ENCODE measurements around the gene PIP4K2A.

PIP4K2A gene

GRCh38 chr10:22615819-22616499 lies 98.4 kb downstream of the PIP4K2A start:
- peak; percentile 55 for DNase-seq

DNA sequence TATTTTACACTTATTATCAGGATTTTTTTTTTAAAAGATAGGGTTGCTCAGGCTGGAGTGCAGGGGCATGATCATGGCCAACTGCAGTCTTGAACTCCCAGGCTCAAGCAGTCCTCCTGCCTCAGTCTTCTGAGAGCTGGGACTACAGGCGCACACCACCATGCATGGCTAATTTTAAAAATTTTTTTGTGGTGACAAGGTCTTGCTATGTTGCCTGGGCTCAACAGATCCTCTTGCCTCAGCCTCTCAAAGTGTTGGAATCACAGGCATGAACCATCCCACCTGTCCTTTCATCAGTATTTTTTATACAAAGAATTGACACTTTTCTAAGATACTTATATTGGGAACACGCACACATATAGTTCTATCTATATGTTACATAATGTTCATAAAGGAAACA lies 99.3 kb downstream of the PIP4K2A start:
- DNase-seq: no peak

- no peak for DNase-seq
Observed at GRCh38 chr10:22613011-22613410, 101.4 kb downstream of the PIP4K2A start.

- DNase-seq: no peak
Observed at GRCh38 chr10:22612318-22612717, 102.1 kb downstream of the PIP4K2A start.

GRCh38 chr10:22611425-22612115 lies 102.8 kb downstream of the PIP4K2A start:
- DNase-seq: no peak

DNA sequence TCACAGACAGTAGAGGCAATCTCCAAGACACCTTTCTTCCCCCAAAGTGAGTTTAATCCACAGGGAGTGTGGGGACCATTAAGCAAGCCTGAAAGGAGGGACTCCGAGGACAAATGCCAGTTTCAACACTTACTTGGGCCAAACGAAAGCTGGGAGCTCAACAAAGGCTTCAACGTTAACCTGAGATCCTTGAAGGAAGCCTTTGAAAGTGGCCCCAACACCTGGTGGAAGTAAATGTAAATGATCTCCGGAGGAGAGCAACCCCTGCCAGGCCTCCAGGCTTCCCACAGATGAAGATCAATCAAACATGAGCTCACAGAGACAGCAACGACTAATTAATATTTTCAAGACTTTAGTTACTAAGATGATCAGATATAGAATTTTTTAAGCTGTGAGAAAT lies 103.8 kb downstream of the PIP4K2A start:
- no peak for DNase-seq

DNA sequence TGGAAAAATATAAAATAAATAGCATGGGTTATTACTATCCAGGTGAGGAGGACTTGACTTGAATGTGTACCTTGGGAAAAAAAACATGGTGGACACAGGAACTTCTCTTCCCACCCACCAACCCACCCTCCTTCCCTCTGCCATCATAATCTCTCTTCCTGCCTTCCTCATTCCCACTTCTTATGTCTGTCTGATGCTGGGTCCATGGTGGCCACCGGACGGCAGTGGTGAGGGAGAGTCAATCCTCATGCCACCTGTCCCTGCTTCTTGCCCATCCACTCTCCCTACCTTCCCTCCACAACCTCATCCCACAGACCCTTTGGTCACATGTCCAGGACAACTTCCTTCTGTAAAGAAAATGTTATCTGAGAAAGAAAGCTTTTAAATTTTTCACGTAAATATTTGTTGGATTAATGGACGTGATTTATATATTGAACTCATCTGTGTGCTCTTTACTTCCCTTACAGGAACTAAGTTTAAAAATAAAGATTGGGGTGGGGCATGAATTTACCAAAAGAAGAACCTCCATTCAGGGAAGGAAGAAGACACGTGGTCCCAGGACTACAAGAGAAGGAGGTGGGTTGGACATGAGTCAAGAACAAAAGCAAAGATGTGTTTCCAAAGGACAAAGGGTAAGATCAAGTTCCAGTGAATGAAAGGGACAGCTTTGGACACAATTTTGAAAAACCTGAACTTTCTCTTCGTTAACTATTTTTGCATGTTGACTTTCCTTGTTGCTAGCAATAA lies 104.5 kb downstream of the PIP4K2A start:
- peak; percentile 48 for DNase-seq

GRCh38 chr10:22609251-22609650 lies 105.1 kb downstream of the PIP4K2A start:
- DNase-seq: no peak

DNA sequence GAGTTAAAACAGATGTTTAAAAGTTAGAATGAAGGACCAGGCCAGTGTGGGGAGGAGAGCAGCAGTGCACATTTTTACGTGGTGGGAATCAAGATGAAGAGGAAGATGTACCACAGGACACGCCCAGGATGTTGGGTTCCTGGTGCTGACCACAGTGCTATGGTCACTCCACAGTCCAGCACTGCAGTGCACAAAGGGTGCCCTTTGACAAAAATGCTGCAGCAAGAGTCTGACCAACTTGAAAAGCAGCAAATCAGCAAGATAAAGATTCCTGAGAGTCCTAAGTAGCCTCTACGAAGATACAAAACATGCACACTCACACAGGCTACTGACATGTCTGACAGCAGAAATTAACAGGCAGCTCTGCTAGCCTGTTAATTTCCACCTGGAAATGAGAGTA lies 107.1 kb downstream of the PIP4K2A start:
- no peak for DNase-seq

GRCh38 chr10:22606164-22606614 lies 108.2 kb downstream of the PIP4K2A start:
- no peak for DNase-seq

- no peak for DNase-seq
Observed at GRCh38 chr10:22605168-22605567, 109.2 kb downstream of the PIP4K2A start.

- no peak for DNase-seq
Observed at GRCh38 chr10:22604344-22605126, 109.8 kb downstream of the PIP4K2A start.

- DNase-seq: no peak
Observed at GRCh38 chr10:22603581-22603980, 110.8 kb downstream of the PIP4K2A start.

DNA sequence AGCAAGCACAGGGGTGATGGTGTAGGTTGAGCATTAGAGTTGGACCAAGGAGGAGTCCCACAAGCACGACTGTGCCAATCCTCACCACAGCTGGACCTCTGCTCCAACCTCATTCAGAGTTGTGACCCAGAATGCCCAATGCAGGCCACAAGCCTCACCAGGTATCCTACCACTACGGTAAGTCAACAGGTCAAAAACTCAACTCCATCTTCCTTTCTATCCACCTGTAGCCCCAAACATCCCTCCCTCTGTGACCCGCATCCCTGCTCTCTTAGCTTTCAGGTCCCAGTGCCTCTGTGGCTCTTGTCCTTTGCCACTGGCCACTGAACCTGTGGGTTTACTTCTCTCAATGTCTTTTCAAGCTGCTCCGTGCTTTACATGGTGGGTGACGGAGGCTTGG lies 112.8 kb downstream of the PIP4K2A start:
- DNase-seq: no peak

- DNase-seq: no peak
Observed at GRCh38 chr10:22599636-22600228, 114.6 kb downstream of the PIP4K2A start.

DNA sequence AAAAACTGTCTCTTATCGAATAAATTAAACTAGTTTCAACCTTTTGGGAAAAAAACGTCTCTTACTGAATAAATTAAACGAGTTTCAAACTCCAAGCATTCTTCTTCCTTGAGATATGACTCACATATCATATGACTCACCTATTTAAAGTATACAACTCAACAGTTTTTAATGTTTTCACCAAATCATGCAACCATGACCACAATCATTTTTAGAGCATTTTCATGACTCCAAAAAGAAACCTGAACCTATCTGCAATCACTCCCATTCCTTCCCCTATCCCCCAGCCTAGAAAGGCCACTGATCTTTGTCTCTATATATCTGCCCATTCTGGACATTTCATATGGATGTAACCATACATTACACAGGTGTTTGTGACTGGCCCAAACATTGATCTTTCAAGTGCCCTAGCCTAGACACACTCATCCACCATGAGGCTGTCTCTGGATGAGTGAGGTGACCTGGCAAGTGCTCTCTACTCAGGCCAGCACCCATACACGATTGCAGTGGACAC lies 115.3 kb downstream of the PIP4K2A start:
- peak; percentile 87 for DNase-seq

DNA sequence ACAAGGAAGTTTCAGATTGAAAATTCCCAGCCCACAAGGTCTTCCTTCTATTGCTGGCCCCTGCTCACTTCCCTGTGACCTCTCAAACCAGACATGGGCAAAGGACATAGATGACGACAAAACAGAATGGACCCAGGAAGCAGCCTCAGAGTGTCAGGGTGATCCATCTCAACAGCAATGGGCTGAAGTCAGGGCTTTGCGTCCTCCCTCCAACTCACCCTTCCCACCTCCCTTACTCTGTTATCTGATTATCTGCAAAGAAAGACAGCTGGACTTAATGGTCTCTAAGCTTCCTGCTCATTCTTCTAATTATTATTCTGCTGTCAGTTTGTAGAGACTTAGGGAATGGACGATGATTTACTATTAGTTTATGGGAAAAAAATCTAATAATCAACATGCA lies 115.9 kb downstream of the PIP4K2A start:
- DNase-seq: no peak

- peak; percentile 13 for DNase-seq
Observed at GRCh38 chr10:22597138-22597537, 117.2 kb downstream of the PIP4K2A start.

DNA sequence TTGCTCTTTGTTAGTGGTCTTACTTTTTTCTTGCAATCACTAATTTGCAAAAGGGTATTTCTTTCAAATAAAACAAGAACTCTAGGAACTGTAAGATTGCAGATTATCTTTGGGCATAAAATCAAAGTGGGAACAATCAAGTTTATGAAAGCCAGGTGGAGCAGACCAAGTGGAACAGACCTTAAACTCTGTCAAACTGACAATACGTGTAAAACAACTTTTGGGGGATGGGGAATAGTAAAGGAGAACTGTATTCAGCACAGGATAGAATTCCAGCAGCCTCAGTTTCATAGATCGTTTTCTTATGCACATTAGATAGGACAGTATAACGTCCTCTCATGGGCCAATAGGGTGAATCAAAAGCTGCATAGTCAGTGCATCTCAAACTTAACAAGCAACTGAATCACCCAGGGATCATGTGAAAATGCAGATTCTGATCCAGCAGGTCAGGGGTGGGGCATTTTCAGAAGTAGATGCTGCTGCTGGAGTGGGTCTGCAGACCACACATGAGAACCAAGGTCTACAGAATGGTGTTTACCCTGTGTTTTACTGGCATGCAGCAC lies 120.7 kb downstream of the PIP4K2A start:
- peak; percentile 52 for DNase-seq

DNA sequence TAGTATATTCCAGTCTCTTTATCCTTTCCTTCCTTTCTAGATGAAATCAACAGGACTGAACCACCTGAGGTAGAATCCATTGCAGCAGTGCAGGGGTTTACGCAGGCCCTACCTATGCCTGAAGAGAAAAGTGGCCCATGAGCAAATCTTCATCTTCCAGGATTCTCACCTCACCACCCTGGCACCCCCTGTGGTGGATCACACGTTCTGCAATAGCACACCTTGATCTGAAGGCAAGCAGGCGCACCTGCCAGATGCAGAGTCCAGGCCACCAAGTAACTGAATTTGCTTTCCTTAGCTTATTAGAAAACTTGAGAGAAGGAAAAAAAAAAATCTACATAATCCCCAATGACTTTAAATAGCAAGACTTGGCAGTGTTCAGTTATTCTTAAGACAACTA lies 121.4 kb downstream of the PIP4K2A start:
- peak; percentile 37 for DNase-seq

DNA sequence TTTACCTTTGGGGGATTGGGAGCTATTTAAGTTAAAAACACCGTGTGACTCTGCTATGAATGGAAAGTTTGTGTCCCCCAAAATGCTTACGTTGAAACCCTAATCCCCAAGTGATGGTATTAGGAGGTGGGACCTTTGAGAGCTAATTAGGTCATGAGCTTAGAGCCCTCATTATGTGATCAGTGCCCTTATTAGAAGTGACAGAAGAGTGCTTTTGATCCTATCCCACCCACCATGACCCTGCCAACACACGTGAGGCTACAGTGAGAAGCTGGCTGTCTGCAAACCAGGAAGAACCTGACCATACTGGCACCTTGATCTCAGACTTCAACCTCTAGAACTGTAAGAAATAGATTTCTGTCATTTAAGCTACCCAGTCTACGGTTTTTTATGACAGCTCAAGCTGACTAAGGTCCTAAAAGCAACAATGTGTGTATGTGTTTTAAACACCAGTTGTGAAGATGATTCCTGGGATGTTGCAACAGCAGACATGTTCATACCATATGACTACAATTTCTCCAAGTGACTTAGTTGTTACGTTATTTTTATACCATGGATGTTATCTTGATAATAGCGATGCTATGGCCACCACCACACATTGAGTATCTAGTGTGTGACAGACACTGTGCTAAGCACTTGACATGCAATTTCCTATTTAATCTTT lies 124.4 kb downstream of the PIP4K2A start:
- DNase-seq: no peak

DNA sequence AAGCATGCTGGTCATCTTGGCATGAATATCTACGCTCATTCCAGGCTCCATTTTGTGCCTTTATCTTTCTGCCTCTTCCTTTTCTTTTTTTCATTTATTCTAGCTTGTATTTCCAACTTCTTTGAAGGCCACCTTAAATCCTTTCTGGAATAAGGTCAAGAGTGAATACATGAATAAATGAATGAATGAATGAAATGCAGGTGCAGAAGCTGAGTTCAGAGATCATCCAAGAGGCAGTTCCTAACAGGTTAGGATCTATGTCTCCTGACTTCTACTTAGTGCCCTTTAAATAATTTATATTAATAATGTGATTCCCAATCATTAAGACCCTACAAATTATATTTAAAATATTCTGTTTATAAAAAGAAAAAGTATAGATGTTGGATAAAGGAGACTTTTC lies 125.9 kb downstream of the PIP4K2A start:
- no peak for DNase-seq

All from DMS53 (cell line).